Heart left ventricle (tissue), 16 donors: ENCODE data around the gene TAC3. TPM values are rescaled to one million over a fixed set of nuclear protein-coding genes. Genes with fewer than 3 reads are reported as not detected.
"Not testable (repeated sequence)": the region's sequence is repeated elsewhere in the genome, so short reads cannot be mapped to it uniquely, and the experiment has no call there.

Experiments
- ATAC-seq, 4 donors: fragments of 200-7000 bp; cut with Tn5 transposase; one replicate each; pipeline ENCODE4 v1.9.1; 2020 to 2022; ENCODE audit warnings: moderate library complexity in 4 of 4, mild to moderate bottlenecking in 3 of 4, moderate number of reproducible peaks in 1 of 4
- DNase-seq, 5 donors: peaks; one replicate each; pipeline ENCODE4 v3.0.0-alpha.2; 2020
- H3K27ac ChIP-seq, 12 donors: fragments of 200-600 bp; sonication (generic) in 4 of 12; one replicate each; pipeline versions ENCODE4 v1.5.0 to v1.8.0; 2016 to 2022; ENCODE audit warnings: mild to moderate bottlenecking in 2 of 12
- H3K27me3 ChIP-seq, 9 donors: fragments of 200-600 bp; sonication (generic) in 2 of 9; one replicate each; pipeline versions ENCODE4 v1.5.1 to v1.8.0; 2016 to 2022; ENCODE audit warnings: mild to moderate bottlenecking in 3 of 9
- H3K36me3 ChIP-seq, 9 donors: fragments of 200-600 bp; sonication (generic) in 2 of 9; one replicate each; pipeline versions ENCODE4 v1.5.0 to v1.8.0; 2018 to 2022; ENCODE audit warnings: mild to moderate bottlenecking in 2 of 9
- H3K4me1 ChIP-seq, 12 donors: fragments of 200-600 bp; sonication (generic) in 4 of 12; one replicate each; pipeline versions ENCODE4 v1.5.0 to v1.8.0; 2016 to 2022; ENCODE audit warnings: mild to moderate bottlenecking in 3 of 12
- H3K4me3 ChIP-seq, 12 donors: fragments of 200-600 bp; sonication (generic) in 4 of 12; one replicate each; pipeline versions ENCODE4 v1.5.0 to v1.8.0; 2017 to 2022; ENCODE audit warnings: mild to moderate bottlenecking in 9 of 12, moderate library complexity in 4 of 12
- H3K9me3 ChIP-seq, 12 donors: fragments of 200-600 bp; sonication (generic) in 4 of 12; one replicate each; pipeline versions ENCODE4 v1.5.0 to v1.8.0; 2016 to 2022; ENCODE audit warnings: mild to moderate bottlenecking in 1 of 12
- POLR2A ChIP-seq, 2 donors: fragments of 450-650 bp; IDR thresholded peaks; one replicate each; pipeline ENCODE4 v1.6.1; 2017; ENCODE audit warnings: antibody characterized with exemption in 2 of 2, mild to moderate bottlenecking in 2 of 2, moderate library complexity in 2 of 2
- WGBS, 4 donors: extraction: QIAGEN DNeasy Blood & Tissue Kit in 2 of 4; methylation state at CpG; one replicate each; pipeline versions ENCODE4 v1.1.5 to v1.1.7; 2013 to 2018; 5-methylcytosine and 5-hydroxymethylcytosine counted together
- intact Hi-C, 10 donors: fragments of 100-400 bp; cut with DNase I; formaldehyde crosslinking; loops; one replicate each; pipeline versions ENCODE4 v1.11.1 to v1.14.2; 2022
- polyA plus RNA-seq, 2 donors: library from polyadenylated mRNA; stranded (reverse); fragments of 200-250 nt; gene quantifications; one replicate each; pipeline ENCODE4 v1.2.3, GENCODE V29; 2013
- total RNA-seq, 9 donors: library from RNA; depleted of rRNA in 2 of 9; stranded (reverse); fragments of >200 nt in 2 of 9; fragmentation: NEBNext Ultra II Directional in 3 of 9; extraction: Animal tissue kit (Norgen Biotek cat#: 25700) in 3 of 9; gene quantifications; one replicate each; pipeline versions ENCODE4 v1.1.0 to v1.2.4, GENCODE V29; 2016 to 2023
- TF ChIP-seq, protein P1 (sequence below), 12 donors: fragments of 200-600 bp; sonication (generic) in 4 of 12; IDR thresholded peaks; one replicate each; pipeline versions ENCODE4 v1.5.0 to v1.8.0; 2018 to 2022; ENCODE audit warnings: antibody characterized with exemption in 12 of 12, mild to moderate bottlenecking in 5 of 12
- donor health status: ischemic (EF 13 %, LVEDD 7.1; RV severe dilation, severe dysfunction).
- donor health status: healthy with polysubstance abuse.
- donor health status: DM: no; HTN: yes; CAD: no.
- donor health status: DM: no; HTN: no; CAD: no.
- donor health status: ischemic (EF 25% LVEDD 6.9; RV normal size, moderate dysfunction).
- donor health status: ischemic (EF 25% LVEDD 5.7; RV mildly dilated, moderate dysfunction).
- donor health status: healthy.
- donor health status: DM: yes; HTN: yes; CAD: no.
- donor health status: ischemic (EF 35%, LVEDD 5.7; RV mildly dilated, moderate dysfunction).
- donor health status: nonischemic (EF 11% LVEDD 7.7; RV severe dilation, severe dysfunction).
- donor health status: DM: yes; HTN: yes; CAD: no.
- donor health status: PGD.
- donor health status: ischemic (EF 29% LVEDD 5.4; RV normal size, mild dysfunction).
- donor health status: nonischemic (EF 23%, LVEDD 6.1; RV moderate dilation, normal function).

The TAC3 gene
- total and polyA plus RNA-seq, 11 donors: not detected

DNA sequence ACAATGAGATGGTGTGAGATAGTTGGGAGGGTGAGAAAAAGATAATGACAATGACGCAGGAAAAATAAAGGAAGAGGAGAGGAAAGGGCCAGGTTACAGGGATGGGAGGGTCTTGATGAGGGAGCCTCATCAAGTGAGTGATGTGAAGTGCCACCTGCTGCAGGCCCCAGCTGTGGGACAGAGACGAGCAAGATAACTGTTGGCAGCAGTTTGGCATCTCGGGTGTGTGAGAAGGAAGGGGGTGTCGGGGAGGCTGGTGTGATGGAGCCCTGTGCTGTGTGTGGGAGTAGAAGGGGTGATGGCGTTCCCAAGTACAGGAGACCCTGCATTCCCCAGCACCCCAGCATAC is 11.4 kb upstream of the TAC3 start:
- DNase-seq (no peak), ATAC-seq (no peak)
- Histone ChIP-seq H3K4me3 (no peak overlapping the region), H3K36me3 (no peaks in the 10 kb centered on the region), H3K27ac (no peak overlapping the region), H3K4me1 (peaks cover 0 to 8% (median 0%) of the 10 kb centered on the region in 12 donors), H3K27me3 (peaks cover 0 to 5% (median 0%) of the 10 kb centered on the region in 9 donors), H3K9me3 (no peaks in the 10 kb centered on the region)
- TF ChIP-seq, protein P1, sequence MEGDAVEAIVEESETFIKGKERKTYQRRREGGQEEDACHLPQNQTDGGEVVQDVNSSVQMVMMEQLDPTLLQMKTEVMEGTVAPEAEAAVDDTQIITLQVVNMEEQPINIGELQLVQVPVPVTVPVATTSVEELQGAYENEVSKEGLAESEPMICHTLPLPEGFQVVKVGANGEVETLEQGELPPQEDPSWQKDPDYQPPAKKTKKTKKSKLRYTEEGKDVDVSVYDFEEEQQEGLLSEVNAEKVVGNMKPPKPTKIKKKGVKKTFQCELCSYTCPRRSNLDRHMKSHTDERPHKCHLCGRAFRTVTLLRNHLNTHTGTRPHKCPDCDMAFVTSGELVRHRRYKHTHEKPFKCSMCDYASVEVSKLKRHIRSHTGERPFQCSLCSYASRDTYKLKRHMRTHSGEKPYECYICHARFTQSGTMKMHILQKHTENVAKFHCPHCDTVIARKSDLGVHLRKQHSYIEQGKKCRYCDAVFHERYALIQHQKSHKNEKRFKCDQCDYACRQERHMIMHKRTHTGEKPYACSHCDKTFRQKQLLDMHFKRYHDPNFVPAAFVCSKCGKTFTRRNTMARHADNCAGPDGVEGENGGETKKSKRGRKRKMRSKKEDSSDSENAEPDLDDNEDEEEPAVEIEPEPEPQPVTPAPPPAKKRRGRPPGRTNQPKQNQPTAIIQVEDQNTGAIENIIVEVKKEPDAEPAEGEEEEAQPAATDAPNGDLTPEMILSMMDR (IDR thresholded peaks at IDR 0.05): no peak
- no peak for TF ChIP-seq POLR2A (IDR thresholded peaks at IDR 0.05)
- intact Hi-C loops: no loop called here
- 44 to 58% (median 53%) methylated on average over 5 of the region's 5 CpGs for WGBS, 4 donors

DNA sequence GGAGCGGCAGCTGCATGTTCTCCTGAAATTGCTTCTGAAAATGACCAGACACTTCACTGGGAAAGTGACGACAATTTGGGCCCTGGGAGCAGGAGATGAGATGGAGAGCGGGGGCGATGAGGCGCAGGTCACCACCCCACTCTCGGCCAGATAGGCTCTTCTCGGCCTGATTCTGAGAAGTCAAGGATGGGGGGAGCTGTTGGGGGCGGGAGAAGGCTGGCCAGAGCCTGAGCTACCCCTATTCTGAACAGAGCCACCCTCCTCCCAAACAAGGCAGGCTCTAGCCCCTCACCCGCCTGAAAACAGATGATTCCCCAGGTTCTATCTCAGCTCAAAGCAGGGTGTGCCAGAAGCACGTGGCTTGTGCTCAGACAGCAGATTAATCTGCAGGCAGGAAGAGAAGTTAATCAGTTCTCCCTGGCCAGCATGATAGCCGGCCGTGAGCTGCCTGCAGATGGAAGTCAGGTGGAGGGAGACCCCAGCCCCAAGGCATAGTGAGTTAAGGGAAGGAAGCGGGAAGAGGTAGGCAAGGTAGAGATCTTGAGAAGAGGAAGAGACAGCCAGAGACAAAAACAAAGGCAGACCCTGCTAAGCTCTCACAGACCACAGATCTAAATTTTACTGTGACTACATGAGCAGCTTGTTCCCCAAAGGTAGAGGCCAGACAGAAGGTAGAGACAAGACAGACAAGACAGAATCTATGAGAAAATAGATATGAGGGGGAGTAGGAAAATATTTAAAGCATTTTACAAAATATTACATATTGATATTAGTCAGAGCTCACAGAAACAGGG is 10.9 kb upstream of the TAC3 start:
- no peak for ATAC-seq
- H3K9me3 ChIP-seq: no peaks in the 10 kb centered on the region
- H3K4me1 ChIP-seq: peaks cover 0 to 8% (median 0%) of the 10 kb centered on the region in 12 donors
- H3K36me3 ChIP-seq: no peaks in the 10 kb centered on the region
- peak overlapping the region in 1 of 12 donors; percentile 40 for H3K27ac ChIP-seq
- no peak for DNase-seq
- intact Hi-C loops: no loop called here
- TF ChIP-seq, protein P1 (IDR thresholded peaks at IDR 0.05): no peak
- no peak for TF ChIP-seq POLR2A (IDR thresholded peaks at IDR 0.05)
- H3K27me3 ChIP-seq: peaks cover 0 to 5% (median 0%) of the 10 kb centered on the region in 9 donors
- no peak overlapping the region for H3K4me3 ChIP-seq
- 41 to 48% (median 44%) methylated on average over 13 of the region's 13 CpGs for WGBS, 4 donors

GRCh38 chr12:57025196-57025595 is 8.9 kb upstream of the TAC3 start:
- Histone ChIP-seq H3K27me3 (peaks cover 0 to 5% (median 0%) of the 10 kb centered on the region in 9 donors), H3K4me3 (no peak overlapping the region), H3K9me3 (no peaks in the 10 kb centered on the region), H3K27ac (no peak overlapping the region), H3K36me3 (no peaks in the 10 kb centered on the region), H3K4me1 (peaks cover 0 to 4% (median 0%) of the 10 kb centered on the region in 12 donors)
- intact Hi-C loops: no loop called here
- ATAC-seq (no peak), DNase-seq (no peak)
- TF ChIP-seq, protein P1 (IDR thresholded peaks at IDR 0.05): no peak
- TF ChIP-seq POLR2A (IDR thresholded peaks at IDR 0.05): no peak
- 85 to 94% (median 86%) methylated on average over 2 of the region's 2 CpGs; no CpG with 5 or more reads in 1 of the 4 donors for WGBS, 4 donors

DNA sequence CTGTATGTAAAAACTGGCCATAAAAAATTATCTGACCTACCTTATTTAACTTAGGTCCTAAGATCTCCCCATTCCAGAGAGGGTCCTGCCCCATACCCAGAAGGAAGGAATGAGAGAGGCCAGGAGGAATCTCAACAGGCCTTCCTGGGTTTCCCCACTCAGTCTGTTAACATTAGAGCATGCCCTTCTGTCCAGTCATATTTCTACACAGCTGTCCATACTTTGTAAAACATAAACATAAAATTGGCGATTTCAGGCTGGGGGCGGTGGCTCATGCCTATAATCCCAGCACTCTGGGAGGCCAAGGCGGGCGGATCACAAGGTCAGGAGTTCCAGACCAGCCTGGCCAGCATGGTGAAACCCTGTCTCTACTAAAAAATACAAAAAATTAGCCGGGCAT is 6.0 kb upstream of the TAC3 start:
- not testable (repeated sequence) for H3K27ac ChIP-seq, H3K4me1 ChIP-seq, H3K9me3 ChIP-seq, DNase-seq, H3K4me3 ChIP-seq, ATAC-seq, H3K36me3 ChIP-seq, H3K27me3 ChIP-seq
- WGBS, 4 donors: 88 to 97% (median 94%) methylated on average over 5 of the region's 5 CpGs
- intact Hi-C loops: loop anchor here in 1 of 10 donors (5.0 kb wide), 1 partner anchor 35 kb away; no protein-coding TSS in a partner anchor
